CD4-positive, alpha-beta memory T cell (primary cell): ENCODE measurements around the gene EMP1. TPM values are rescaled to one million over a fixed set of nuclear protein-coding genes. Genes with fewer than 3 reads are reported as not detected.

Source experiments
- CTCF ChIA-PET: fragments of 350-600 bp; sonication (Branson Sonifier 250); formaldehyde crosslinking; loops from one replicate; lab custom pipeline; 2021; ENCODE audit warnings: inconsistent platforms; ENCODE audit not compliant: partially characterized antibody; lab: Charles Lee
- POLR2A ChIA-PET: fragments of 350-600 bp; sonication (Branson Sonifier 250); formaldehyde crosslinking; loops from one replicate; lab custom pipeline; 2021; ENCODE audit not compliant: partially characterized antibody; lab: Charles Lee
- DNase-seq, 5 donors: peaks; one replicate each; pipeline versions ENCODE4 v3.0.0 to v3.0.0-alpha.2; 2020 to 2022; ENCODE audit warnings: mixed read lengths in 1 of 5
- H3K27ac ChIP-seq: one replicate; pipeline ENCODE4 v1.7.0; 2013; ENCODE audit warnings: low read depth, low read length
- H3K27me3 ChIP-seq: 2 replicates; pipeline ENCODE4 v1.7.0; 2013; ENCODE audit warnings: mild to moderate bottlenecking, low read length, moderate library complexity; ENCODE audit not compliant: insufficient read depth
- H3K36me3 ChIP-seq: 2 replicates; pipeline ENCODE4 v1.7.0; 2013; ENCODE audit warnings: mild to moderate bottlenecking, low read length, moderate library complexity; ENCODE audit not compliant: insufficient read depth
- H3K4me1 ChIP-seq: 2 replicates; pipeline ENCODE4 v1.7.0; 2013; ENCODE audit warnings: mild to moderate bottlenecking, low read length, moderate library complexity; ENCODE audit not compliant: insufficient read depth
- H3K4me3 ChIP-seq, 2 donors: one replicate each; pipeline ENCODE4 v1.7.0; 2013; ENCODE audit warnings: low read length in 2 of 2, mild to moderate bottlenecking in 1 of 2
- H3K9me3 ChIP-seq, 2 donors: one replicate each; pipeline ENCODE4 v1.7.0; 2013; ENCODE audit warnings: low read length in 2 of 2, control low read depth in 1 of 2; ENCODE audit not compliant: control insufficient read depth in 1 of 2
- H3K27ac Mint-ChIP-seq, 7 donors: one replicate each; pipeline ENCODE4 v1.8.0; 2020 to 2021; ENCODE audit warnings: mixed read lengths in 7 of 7, mild to moderate bottlenecking in 6 of 7, inconsistent platforms in 3 of 7, moderate library complexity in 3 of 7
- H3K27me3 Mint-ChIP-seq, 2 donors: one replicate each; pipeline ENCODE4 v1.8.0; 2020 to 2021; ENCODE audit warnings: mixed read lengths in 2 of 2
- H3K36me3 Mint-ChIP-seq, 2 donors: one replicate each; pipeline ENCODE4 v1.8.0; 2020 to 2021; ENCODE audit warnings: mixed read lengths in 2 of 2, inconsistent platforms in 1 of 2, mild to moderate bottlenecking in 1 of 2
- H3K4me1 Mint-ChIP-seq, 4 donors: one replicate each; pipeline ENCODE4 v1.8.0; 2020 to 2021; ENCODE audit warnings: mixed read lengths in 4 of 4, mild to moderate bottlenecking in 1 of 4
- H3K4me3 Mint-ChIP-seq, 8 donors: one replicate each; pipeline ENCODE4 v1.8.0; 2020 to 2021; ENCODE audit warnings: mixed read lengths in 8 of 8, mild to moderate bottlenecking in 7 of 8, moderate library complexity in 6 of 8, inconsistent platforms in 3 of 8
- H3K9me3 Mint-ChIP-seq, 8 donors: one replicate each; pipeline ENCODE4 v1.8.0; 2020 to 2021; ENCODE audit warnings: mixed read lengths in 8 of 8, mild to moderate bottlenecking in 5 of 8, inconsistent platforms in 3 of 8, moderate library complexity in 1 of 8
- intact Hi-C: fragments of 100-400 bp; cut with micrococcal nuclease; formaldehyde crosslinking; loops from one replicate; pipeline ENCODE4 v1.15.1; 2023
- polyA plus RNA-seq, 2 donors: library from polyadenylated mRNA; unstranded; fragments of 300-500 nt; fragmentation: Illumina TruSeq; gene quantifications; one replicate each; pipeline ENCODE4 v1.2.3, GENCODE V29; 2021
- total RNA-seq, 2 experiments: library from RNA; stranded (reverse); gene quantifications; one replicate each; pipeline ENCODE4 v1.2.3, GENCODE V29; 2021

EMP1 gene
- total and polyA plus RNA-seq, 4 experiments from 2014 or later = 0.50 to 5.8 (median 3.2) TPM

DNA sequence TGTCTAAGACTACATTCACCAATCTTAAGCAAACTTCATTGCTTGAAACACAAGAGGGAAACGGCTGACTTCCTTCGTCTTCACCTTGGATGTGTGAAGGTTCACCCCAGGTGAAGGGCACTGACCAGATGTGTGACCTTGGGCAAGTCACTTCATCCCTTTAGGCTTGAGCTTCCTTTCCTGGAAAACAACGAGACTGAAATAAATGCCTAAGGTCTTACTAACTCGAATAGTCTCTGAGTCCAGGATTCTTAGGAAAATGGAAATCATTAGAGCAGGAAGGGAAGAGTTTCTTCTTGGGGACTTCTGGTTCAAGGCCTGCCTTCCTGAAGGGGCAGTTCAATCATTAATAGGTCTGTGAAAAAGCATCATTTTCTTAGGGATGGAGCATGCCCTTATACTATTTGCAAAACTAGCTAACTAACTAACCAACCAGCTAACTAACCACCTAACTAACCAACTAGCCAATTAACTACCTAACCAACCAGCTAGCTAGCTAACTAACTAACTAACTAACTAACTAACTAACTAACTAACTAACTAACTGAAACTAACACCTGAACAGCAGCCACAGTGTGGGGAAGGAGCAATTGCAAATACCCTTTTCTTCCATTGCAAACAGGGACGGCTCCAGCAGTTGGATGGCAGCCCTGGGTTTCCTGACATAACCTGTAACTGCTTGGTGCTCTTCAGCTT lies 31.5 kb upstream of the EMP1 start:
- peaks cover 15 to 30% (median 21%) of the 10 kb centered on the region in 4 donors for H3K4me1 Mint-ChIP-seq
- Histone ChIP-seq H3K9me3 (no peaks in the 10 kb centered on the region), H3K4me1 (peaks cover 23% of the 10 kb centered on the region), H3K27ac (no peak overlapping the region), H3K4me3 (peak overlapping the region in 1 of 2 donors; percentile 19), H3K36me3 (no peaks in the 10 kb centered on the region), H3K27me3 (no peaks in the 10 kb centered on the region)
- ChIA-PET CTCF (interaction anchor here (1.0 to 2.5 kb wide), 3 partner anchors 32 to 49 kb away, joined by 3 to 11 read pairs (median 4); no protein-coding TSS in a partner anchor), POLR2A (interaction anchor here (1.2 kb wide), 1 partner anchor 64 kb away, joined by 9 read pairs; no protein-coding TSS in a partner anchor)
- peak overlapping the region in 6 of 8 donors; percentile 19 to 68 (median 45) for H3K4me3 Mint-ChIP-seq
- no peak for DNase-seq
- intact Hi-C loops = loop anchor here (1.0 to 5.0 kb wide), 2 partner anchors 31 to 63 kb away; partner anchors contain the start of genes EMP1 and GSG1
- H3K36me3 Mint-ChIP-seq = no peaks in the 10 kb centered on the region
- H3K27ac Mint-ChIP-seq = peak overlapping the region; percentile 1 to 77 (median 57)
- peaks cover 0 to 5% (median 0%) of the 10 kb centered on the region in 8 donors for H3K9me3 Mint-ChIP-seq
- peaks cover 2% of the 10 kb centered on the region in 2 donors for H3K27me3 Mint-ChIP-seq

DNA sequence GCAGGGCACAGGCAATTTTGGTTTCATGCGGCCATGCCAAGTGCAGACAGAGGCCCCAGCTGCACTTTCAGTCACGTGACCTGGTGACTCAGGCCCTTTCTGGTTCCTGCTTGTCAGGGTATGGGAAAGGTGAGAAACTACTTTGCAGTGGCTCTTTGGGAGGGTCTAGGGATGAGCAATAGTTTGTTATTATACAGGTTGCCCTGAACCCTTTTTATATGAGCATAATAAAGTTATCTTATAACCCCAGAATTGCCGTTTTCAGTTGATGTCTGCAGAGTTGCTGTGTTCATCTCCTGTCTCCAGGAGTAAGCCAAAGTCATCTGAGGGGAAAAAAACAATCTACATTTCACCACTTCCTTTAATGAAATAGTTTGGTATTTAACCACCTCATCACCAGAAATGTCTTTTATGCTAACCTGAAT lies 30.9 kb upstream of the EMP1 start:
- no peaks in the 10 kb centered on the region for H3K27me3 ChIP-seq
- H3K4me1 ChIP-seq = peaks cover 23% of the 10 kb centered on the region
- peaks cover 15 to 30% (median 21%) of the 10 kb centered on the region in 4 donors for H3K4me1 Mint-ChIP-seq
- H3K27me3 Mint-ChIP-seq = peaks cover 2 to 4% of the 10 kb centered on the region in 2 donors
- H3K4me3 Mint-ChIP-seq = peak overlapping the region in 6 of 8 donors; percentile 19 to 68 (median 45)
- ChIA-PET CTCF (interaction anchor here (1.0 to 2.5 kb wide), 2 partner anchors 46 to 49 kb away, joined by 3 to 11 read pairs; no protein-coding TSS in a partner anchor), POLR2A (interaction anchor here (1.2 kb wide), 1 partner anchor 65 kb away, joined by 9 read pairs; no protein-coding TSS in a partner anchor)
- H3K27ac ChIP-seq = no peak overlapping the region
- H3K9me3 ChIP-seq = no peaks in the 10 kb centered on the region
- intact Hi-C loops = loop anchor here (1.0 to 5.0 kb wide), 2 partner anchors 31 to 63 kb away; partner anchors contain the start of genes EMP1 and GSG1
- peaks cover 0 to 5% (median 0%) of the 10 kb centered on the region in 8 donors for H3K9me3 Mint-ChIP-seq
- DNase-seq = peak; percentile 51 to 80 (median 55)
- peak overlapping the region in 6 of 7 donors; percentile 26 to 77 (median 62) for H3K27ac Mint-ChIP-seq
- H3K4me3 ChIP-seq = peak overlapping the region in 1 of 2 donors; percentile 19
- H3K36me3 ChIP-seq = no peaks in the 10 kb centered on the region
- no peaks in the 10 kb centered on the region for H3K36me3 Mint-ChIP-seq

DNA sequence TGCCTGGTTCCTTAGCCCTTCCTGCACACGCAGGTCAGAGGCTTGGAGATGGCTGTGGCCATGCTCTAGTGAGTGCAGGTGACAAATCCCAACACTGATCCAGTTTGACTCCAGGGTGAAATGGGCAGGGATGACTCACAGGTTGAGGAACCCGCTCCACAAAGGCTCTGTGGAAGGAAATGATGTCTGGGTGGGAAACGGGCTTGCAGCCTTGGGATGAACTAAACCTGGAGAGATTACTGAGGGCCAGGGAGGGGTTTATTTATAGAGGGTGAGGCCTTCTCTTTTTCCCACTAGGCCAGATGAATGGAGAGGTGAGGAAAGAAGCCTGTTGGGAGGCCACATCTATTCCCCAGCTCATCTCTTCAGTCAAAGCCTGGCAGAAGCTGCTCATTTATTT lies 29.3 kb upstream of the EMP1 start:
- Histone ChIP-seq H3K36me3 (no peaks in the 10 kb centered on the region), H3K27me3 (no peaks in the 10 kb centered on the region), H3K27ac (no peak overlapping the region), H3K4me1 (peaks cover 23% of the 10 kb centered on the region), H3K9me3 (no peaks in the 10 kb centered on the region), H3K4me3 (no peak overlapping the region)
- Mint-ChIP-seq H3K9me3 (peaks cover 0 to 5% (median 0%) of the 10 kb centered on the region in 8 donors), H3K4me1 (peaks cover 15 to 30% (median 21%) of the 10 kb centered on the region in 4 donors), H3K4me3 (no peak overlapping the region), H3K27me3 (peaks cover 2 to 6% of the 10 kb centered on the region in 2 donors), H3K36me3 (no peaks in the 10 kb centered on the region), H3K27ac (peak overlapping the region in 2 of 7 donors; percentile 46 to 53)
- ChIA-PET POLR2A (interaction anchor here (1.0 to 1.4 kb wide), 2 partner anchors 66 to 67 kb away, joined by 3 to 4 read pairs; no protein-coding TSS in a partner anchor), CTCF (no interaction called here)
- DNase-seq = no peak
- intact Hi-C loops = loop anchor here (5.0 kb wide), 1 partner anchor 65 kb away; the partner anchor contains the start of gene GSG1

DNA sequence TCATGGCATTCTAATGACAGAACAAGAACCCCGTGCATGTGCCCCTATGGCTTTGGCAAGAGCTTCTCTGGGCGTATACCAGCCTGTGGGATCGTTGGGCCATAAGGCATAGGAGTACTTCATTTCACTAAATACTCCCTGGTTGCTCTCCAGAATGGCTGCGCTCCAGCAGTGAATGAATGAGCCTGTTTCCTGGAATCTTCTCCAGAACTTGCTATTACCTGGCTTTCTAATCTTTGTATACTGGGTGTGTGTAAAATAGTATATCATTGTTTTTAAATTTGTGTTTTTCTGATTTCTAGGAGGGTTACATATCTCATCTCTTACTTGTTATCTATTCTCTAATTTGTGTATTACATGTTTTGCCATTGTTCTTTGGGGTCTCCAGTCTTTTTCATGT lies 28.6 kb upstream of the EMP1 start:
- ChIA-PET CTCF (no interaction called here), POLR2A (interaction anchor here (1.4 kb wide), 1 partner anchor 66 kb away, joined by 3 read pairs; no protein-coding TSS in a partner anchor)
- Mint-ChIP-seq H3K27ac (peak overlapping the region in 2 of 7 donors; percentile 13 to 53), H3K27me3 (peaks cover 2 to 10% of the 10 kb centered on the region in 2 donors), H3K9me3 (peaks cover 0 to 5% (median 0%) of the 10 kb centered on the region in 8 donors), H3K4me3 (no peak overlapping the region), H3K4me1 (peaks cover 15 to 30% (median 21%) of the 10 kb centered on the region in 4 donors), H3K36me3 (no peaks in the 10 kb centered on the region)
- Histone ChIP-seq H3K27ac (no peak overlapping the region), H3K36me3 (no peaks in the 10 kb centered on the region), H3K9me3 (no peaks in the 10 kb centered on the region), H3K27me3 (no peaks in the 10 kb centered on the region), H3K4me3 (no peak overlapping the region), H3K4me1 (peaks cover 23% of the 10 kb centered on the region)
- intact Hi-C loops = loop anchor here (5.0 kb wide), 1 partner anchor 66 kb away; the partner anchor contains the start of gene GSG1
- no peak for DNase-seq

DNA sequence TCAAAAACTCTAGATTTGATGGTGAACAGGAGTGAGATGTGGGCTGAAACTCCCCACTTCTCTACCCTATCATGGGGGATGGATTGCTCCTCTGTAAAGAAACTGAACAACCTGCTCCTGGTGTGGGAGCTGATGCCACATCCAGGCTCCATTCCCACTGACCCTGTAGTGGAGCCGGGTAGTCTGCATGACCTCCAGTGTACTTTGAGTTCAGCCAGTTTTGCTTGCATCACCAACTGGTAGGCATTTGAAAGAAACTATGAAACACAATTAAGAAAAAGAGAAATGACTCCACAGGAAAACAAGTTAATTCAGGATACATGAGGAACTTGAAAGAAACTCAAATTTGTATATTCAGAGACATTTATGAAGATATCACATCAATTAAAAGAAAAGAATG lies 27.3 kb upstream of the EMP1 start:
- peaks cover 19 to 33% (median 27%) of the 10 kb centered on the region in 4 donors for H3K4me1 Mint-ChIP-seq
- H3K9me3 Mint-ChIP-seq = peaks cover 0 to 5% (median 0%) of the 10 kb centered on the region in 8 donors
- Histone ChIP-seq H3K27me3 (no peaks in the 10 kb centered on the region), H3K4me3 (no peak overlapping the region), H3K27ac (no peak overlapping the region), H3K9me3 (no peaks in the 10 kb centered on the region), H3K4me1 (peaks cover 29% of the 10 kb centered on the region), H3K36me3 (no peaks in the 10 kb centered on the region)
- H3K27ac Mint-ChIP-seq = no peak overlapping the region
- no peak overlapping the region for H3K4me3 Mint-ChIP-seq
- H3K36me3 Mint-ChIP-seq = no peaks in the 10 kb centered on the region
- ChIA-PET CTCF (no interaction called here), POLR2A (no interaction called here)
- peaks cover 4 to 13% of the 10 kb centered on the region in 2 donors for H3K27me3 Mint-ChIP-seq
- intact Hi-C loops = loop anchor here (5.0 kb wide), 1 partner anchor 67 kb away; the partner anchor contains the start of gene GSG1
- DNase-seq = no peak

DNA sequence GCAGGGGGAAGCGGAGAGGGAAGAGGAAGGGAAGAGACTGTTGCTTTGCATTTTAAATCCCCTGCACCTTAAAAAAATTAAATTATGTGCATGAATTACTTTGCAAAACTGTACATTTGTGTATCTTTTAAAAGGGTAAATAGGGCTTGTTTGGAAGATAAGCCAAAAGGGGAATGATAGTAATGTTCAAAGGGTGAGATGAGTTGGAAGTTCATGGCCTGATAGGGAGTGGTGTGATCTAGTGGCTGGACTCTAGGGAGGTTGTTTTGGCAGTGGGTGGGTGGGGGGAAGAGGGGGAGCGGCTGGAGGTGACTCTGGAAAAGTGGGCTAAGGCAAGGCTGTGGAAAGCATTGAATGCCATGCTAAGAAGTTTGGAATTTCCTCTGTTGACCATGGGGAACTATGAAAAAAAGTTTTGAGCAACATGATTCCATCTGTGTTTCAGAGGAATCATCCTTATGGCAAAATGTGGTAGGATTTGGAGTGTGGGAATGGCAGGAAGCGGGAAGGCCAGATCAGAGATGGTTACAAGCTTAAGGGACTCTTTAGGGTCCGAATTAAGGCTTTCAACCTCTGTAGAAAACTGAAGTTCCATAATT lies 25.5 kb upstream of the EMP1 start:
- Mint-ChIP-seq H3K27ac (no peak overlapping the region), H3K4me1 (peaks cover 9 to 16% (median 12%) of the 10 kb centered on the region in 4 donors), H3K9me3 (peaks cover 0 to 5% (median 0%) of the 10 kb centered on the region in 8 donors), H3K27me3 (peaks cover 4 to 13% of the 10 kb centered on the region in 2 donors), H3K36me3 (no peaks in the 10 kb centered on the region), H3K4me3 (no peak overlapping the region)
- Histone ChIP-seq H3K27ac (no peak overlapping the region), H3K4me1 (peaks cover 13% of the 10 kb centered on the region), H3K4me3 (no peak overlapping the region), H3K9me3 (no peaks in the 10 kb centered on the region), H3K36me3 (no peaks in the 10 kb centered on the region), H3K27me3 (no peaks in the 10 kb centered on the region)
- intact Hi-C loops = no loop called here
- CTCF ChIA-PET = no interaction called here
- no peak for DNase-seq
- POLR2A ChIA-PET = no interaction called here
